HEK293T (cell line): ENCODE data around the gene DDN.

Experiments
- BHLHE40 ChIP-seq: fragments of 450-650 bp; IDR thresholded peaks from 2 replicates; pipeline ENCODE4 v1.6.1; 2016; ENCODE audit warnings: mild to moderate bottlenecking, moderate library complexity, borderline replicate concordance
- CTBP1 ChIP-seq: fragments of 450-650 bp; IDR thresholded peaks from 2 replicates; pipeline ENCODE4 v1.6.1; 2016; ENCODE audit warnings: borderline replicate concordance
- ELF4 ChIP-seq: fragments of 450-650 bp; IDR thresholded peaks from 2 replicates; pipeline ENCODE4 v1.6.1; 2017; ENCODE audit warnings: antibody characterized with exemption
- FOXA1 ChIP-seq: fragments of 450-650 bp; IDR thresholded peaks from 2 replicates; pipeline ENCODE4 v1.6.1; 2016; ENCODE audit warnings: mild to moderate bottlenecking
- FOXK2 ChIP-seq: fragments of 450-650 bp; IDR thresholded peaks from 2 replicates; pipeline ENCODE4 v1.6.1; 2016; ENCODE audit warnings: mild to moderate bottlenecking
- FOXM1 ChIP-seq: fragments of 450-650 bp; IDR thresholded peaks from 2 replicates; pipeline ENCODE4 v1.6.1; 2017; ENCODE audit warnings: mild to moderate bottlenecking, borderline replicate concordance
- HDGF ChIP-seq: fragments of 450-650 bp; IDR thresholded peaks from 2 replicates; pipeline ENCODE4 v1.6.1; 2017; ENCODE audit warnings: antibody characterized with exemption, borderline replicate concordance
- LEF1 ChIP-seq: fragments of 450-650 bp; IDR thresholded peaks from 2 replicates; pipeline ENCODE4 v1.6.1; 2017; ENCODE audit warnings: mild to moderate bottlenecking, borderline replicate concordance
- NFRKB ChIP-seq: fragments of 450-650 bp; IDR thresholded peaks from 2 replicates; pipeline ENCODE4 v1.6.1; 2016; ENCODE audit warnings: mild to moderate bottlenecking, moderate library complexity
- PKNOX1 ChIP-seq: fragments of 450-650 bp; IDR thresholded peaks from 2 replicates; pipeline ENCODE4 v1.6.1; 2016
- SP1 ChIP-seq: fragments of 450-650 bp; IDR thresholded peaks from 2 replicates; pipeline ENCODE4 v1.6.1; 2017
- SUZ12 ChIP-seq: fragments of 450-650 bp; IDR thresholded peaks from 2 replicates; pipeline ENCODE4 v1.6.1; 2016; ENCODE audit warnings: mild to moderate bottlenecking
- TARDBP ChIP-seq: fragments of 450-650 bp; IDR thresholded peaks from 2 replicates; pipeline ENCODE4 v1.6.1; 2016

- no peak for TF ChIP-seq BHLHE40
- no peak for TF ChIP-seq FOXK2
- TF ChIP-seq ELF4, result no peak
- TF ChIP-seq SP1, result no peak
- no peak for TF ChIP-seq FOXM1
- no peak for TF ChIP-seq HDGF
- TF ChIP-seq FOXA1, result no peak
- no peak for TF ChIP-seq SUZ12
- TF ChIP-seq LEF1, result no peak
- no peak for TF ChIP-seq TARDBP
- no peak for TF ChIP-seq PKNOX1
- TF ChIP-seq CTBP1, result no peak
- TF ChIP-seq NFRKB, result no peak
Measured at GRCh38 chr12:49032276-49032675, 33.1 kb upstream of the DDN start.
